Frontal cortex (tissue), 4 donors: Measurements from ENCODE around the gene FAXDC2. TPM values are rescaled to one million over a fixed set of nuclear protein-coding genes. Genes with fewer than 3 reads are reported as not detected.
A peak's percentile ranks its signal among the peaks of the same experiment; 100 is the strongest.

Source experiments
- DNase-seq, 2 donors: peaks; one replicate each; pipeline ENCODE4 v3.0.0; 2012; ENCODE audit warnings: low spot score in 2 of 2
- FAIRE-seq: peaks from 2 replicates; lab custom pipeline; 2012; peaks lifted over from hg19 to GRCh38; lab: Jason Lieb, UNC
- total RNA-seq: library from RNA; depleted of rRNA; stranded (reverse); fragments of >200 nt; gene quantifications from one replicate; pipeline ENCODE4 v1.2.3, GENCODE V29; 2014
- donor health status: control.
- donor health status: control.
- donor health status: control.

Gene FAXDC2, protein sequence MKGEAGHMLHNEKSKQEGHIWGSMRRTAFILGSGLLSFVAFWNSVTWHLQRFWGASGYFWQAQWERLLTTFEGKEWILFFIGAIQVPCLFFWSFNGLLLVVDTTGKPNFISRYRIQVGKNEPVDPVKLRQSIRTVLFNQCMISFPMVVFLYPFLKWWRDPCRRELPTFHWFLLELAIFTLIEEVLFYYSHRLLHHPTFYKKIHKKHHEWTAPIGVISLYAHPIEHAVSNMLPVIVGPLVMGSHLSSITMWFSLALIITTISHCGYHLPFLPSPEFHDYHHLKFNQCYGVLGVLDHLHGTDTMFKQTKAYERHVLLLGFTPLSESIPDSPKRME
- 2.4 TPM for total RNA-seq

GRCh38 chr5:154850255-154851062 lies at the start of gene FAXDC2:
FAXDC2 (minus strand) TSS chr5:154850603; CDS start chr5:154838178, 12,425 bp downstream.
- DNase-seq (peak; percentile 60 to 70), FAIRE-seq (no peak)

DNA sequence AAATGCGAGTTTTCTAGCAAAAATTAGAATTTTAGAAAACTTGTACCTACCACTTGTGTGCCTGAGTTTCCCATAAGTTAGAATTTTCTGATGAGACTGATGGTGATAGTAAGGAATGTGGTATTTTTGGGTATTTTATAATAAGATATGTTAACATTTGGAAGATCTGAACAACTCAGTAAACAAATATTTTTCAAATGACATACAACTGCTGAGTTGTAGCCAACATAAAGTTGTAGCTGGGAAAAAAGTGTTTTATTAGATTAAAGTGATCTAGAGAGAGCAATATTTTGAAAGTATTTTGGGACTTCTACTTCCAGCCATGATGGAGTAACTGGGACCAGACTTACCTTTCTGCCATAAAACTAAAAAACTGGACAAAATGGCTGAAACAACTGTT lies 49.7 kb upstream of the FAXDC2 start:
- FAIRE-seq = no peak
- no peak for DNase-seq

DNA sequence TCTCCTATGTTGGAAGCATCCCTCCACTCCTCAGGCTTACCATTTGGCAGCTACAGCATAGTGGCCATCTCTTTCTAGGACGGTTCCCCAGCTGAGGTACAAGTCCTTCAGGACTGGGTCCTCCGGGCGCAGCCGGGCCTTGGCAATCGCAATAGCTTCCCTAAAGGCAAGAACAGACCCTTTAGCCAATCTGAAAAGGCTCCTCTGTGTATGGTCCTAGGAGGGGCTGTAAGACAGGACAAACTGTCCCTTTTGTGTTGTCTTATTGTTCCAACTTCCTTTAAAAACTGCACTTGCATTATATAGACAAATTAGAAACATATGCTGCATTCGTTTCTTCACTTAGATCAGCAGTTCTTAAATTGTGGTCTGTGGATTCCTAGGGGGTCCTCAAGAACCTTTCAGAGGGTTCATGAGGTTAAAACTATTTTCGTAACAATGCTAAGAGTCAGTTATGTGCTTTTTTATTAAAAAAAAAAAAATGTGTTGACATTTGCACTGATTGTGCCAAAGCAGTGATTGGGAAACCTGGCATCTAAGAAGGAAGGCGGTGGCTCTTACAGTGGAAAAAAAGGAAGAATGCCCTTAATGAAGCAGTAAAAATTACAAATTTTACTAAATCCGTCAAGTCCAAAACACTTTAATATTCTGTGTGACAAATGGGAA lies 48.9 kb upstream of the FAXDC2 start:
- DNase-seq = no peak
- no peak for FAIRE-seq

GRCh38 chr5:154898210-154898609 lies 47.8 kb upstream of the FAXDC2 start:
- DNase-seq (no peak), FAIRE-seq (no peak)

GRCh38 chr5:154896562-154897165 lies 46.3 kb upstream of the FAXDC2 start:
- FAIRE-seq (no peak), DNase-seq (no peak)

DNA sequence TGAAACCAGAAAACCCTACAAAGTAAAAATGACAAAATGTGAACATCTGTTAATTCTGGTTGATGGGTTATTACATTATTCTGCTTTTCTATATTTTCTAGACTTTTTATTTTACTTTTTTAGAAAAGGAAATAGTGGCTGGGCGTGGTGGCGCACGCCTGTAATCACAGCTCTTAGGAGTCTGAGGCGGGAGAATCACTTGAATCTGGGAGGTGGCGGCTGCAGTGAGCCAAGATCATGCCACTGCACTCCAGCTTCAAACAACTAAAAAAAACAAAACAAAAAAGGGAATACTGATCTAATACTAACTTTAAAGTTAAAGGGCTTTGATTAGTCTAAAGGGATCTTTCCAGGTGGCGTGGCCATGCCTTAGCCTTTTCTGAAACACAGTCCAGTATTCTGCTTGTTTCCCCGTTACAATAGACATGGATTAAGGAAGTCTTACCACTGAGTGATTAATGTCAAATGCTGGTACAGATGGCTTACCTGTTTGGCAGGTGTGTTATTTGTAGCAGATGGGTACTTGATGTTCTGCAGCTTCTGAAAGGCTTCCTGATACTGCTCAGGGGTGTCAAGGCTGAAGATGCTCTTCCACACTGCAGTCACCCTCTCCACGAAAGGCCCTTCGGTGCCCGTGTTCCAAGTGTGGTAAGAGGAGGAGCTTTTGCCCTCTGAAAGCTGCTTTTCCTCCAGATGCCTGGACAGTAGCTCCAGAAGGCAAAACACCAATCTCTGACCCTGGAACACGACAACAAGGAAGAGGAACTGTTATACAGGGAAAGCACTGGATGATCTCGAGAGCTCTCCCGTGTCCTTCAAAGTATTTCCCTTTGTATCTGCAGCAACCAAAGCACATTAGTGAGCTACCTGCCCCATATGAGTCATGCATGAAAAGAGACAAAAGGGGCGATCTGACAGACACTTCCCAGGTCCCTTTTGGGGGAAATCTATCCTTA lies 45.5 kb upstream of the FAXDC2 start:
- no peak for DNase-seq
- no peak for FAIRE-seq

GRCh38 chr5:154893381-154893780 lies 43.0 kb upstream of the FAXDC2 start:
- DNase-seq (no peak), FAIRE-seq (no peak)

DNA sequence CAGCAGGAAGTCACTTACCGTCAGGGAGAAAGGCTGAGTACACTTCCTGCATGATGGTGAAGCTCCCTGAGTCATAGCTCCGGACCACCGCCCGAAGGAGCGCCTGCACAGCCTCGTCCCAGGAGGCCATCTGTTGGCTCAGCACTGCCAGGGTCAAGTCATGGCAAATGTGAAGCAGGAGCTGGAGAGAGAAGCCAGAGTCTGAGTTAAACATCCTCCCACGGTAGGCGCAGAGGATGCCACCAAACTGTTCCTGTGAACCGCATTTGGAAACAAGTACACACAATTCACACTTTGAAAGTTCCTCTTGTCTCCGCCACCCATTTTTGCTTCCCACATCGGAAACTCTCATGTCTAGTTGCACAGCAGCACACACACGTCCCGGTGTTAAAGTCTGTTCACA lies 42.0 kb upstream of the FAXDC2 start:
- no peak for DNase-seq
- no peak for FAIRE-seq

GRCh38 chr5:154885439-154885838 lies 35.0 kb upstream of the FAXDC2 start:
- DNase-seq (no peak), FAIRE-seq (no peak)

DNA sequence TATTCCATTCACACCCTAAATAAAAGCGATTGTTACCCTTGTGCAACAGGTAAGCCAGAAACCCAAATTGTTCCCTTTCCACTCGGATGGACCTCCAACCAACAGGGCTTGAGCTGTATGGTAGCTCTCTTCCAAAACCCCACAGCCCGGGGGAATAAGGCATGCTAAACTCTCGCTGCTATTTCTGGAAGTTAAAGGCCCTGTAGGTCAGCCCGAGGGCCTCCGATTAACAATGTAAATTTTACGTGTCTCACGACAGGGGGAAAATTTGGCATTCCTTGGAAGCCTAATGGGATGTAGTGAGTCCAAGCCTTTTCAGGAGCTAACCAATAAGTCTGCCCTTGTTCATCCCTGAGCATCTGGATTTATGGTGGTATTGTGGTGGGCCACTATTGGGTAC lies 34.0 kb upstream of the FAXDC2 start:
- no peak for FAIRE-seq

GRCh38 chr5:154881986-154882385 lies 31.6 kb upstream of the FAXDC2 start:
- DNase-seq = no peak
- FAIRE-seq = no peak

More for the DNA sequence above, 34.0 kb upstream of the FAXDC2 start:
- DNase-seq = no peak

GRCh38 chr5:154878642-154879335 lies 28.4 kb upstream of the FAXDC2 start:
- DNase-seq (no peak), FAIRE-seq (no peak)

DNA sequence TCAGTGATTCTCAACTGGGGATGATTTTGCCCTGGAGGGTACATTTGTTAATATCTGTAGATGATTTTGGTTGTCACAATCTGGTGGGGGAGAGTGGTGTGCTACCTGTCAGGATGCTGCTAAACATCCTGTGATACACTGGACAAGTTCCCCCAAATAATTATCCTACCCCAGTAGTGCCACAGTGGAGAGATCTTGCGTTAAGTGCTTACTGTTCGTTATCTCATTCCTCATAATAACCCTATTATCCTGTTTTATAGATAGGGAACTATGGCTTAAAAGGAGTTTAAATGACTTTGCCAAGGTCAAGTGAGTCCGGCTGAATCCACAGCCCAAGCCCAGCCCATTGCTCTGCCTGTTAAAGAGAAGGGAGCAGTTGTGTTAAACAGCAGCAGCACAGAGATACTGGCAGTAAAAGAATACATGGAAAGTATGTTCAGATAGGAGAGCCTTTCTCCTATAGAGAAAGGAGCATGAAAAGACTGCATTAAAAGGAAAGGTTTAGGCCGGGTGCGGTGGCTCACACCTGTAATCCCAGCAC lies 23.5 kb upstream of the FAXDC2 start:
- FAIRE-seq = no peak
- DNase-seq = no peak

- FAIRE-seq = no peak
Observed at GRCh38 chr5:154871734-154872133, 21.3 kb upstream of the FAXDC2 start.

GRCh38 chr5:154868702-154869101 lies 18.3 kb upstream of the FAXDC2 start:
- FAIRE-seq (no peak), DNase-seq (no peak)

More at GRCh38 chr5:154871734-154872133, 21.3 kb upstream of the FAXDC2 start:
- no peak for DNase-seq

- DNase-seq (no peak), FAIRE-seq (no peak)
Observed at GRCh38 chr5:154866841-154867240, 16.4 kb upstream of the FAXDC2 start.

GRCh38 chr5:154865466-154866184 lies 15.2 kb upstream of the FAXDC2 start:
- DNase-seq (no peak), FAIRE-seq (no peak)
